H1 (cell line): ENCODE data around the gene EFCAB6. TPM values are rescaled to one million over a fixed set of nuclear protein-coding genes. Genes with fewer than 3 reads are reported as not detected.

Experiments used
- CTCF ChIA-PET: fragments of 300-600 bp; sonication (Branson Sonifier 250); formaldehyde crosslinking; loops from one replicate; lab custom pipeline; 2021; ENCODE audit not compliant: partially characterized antibody; lab: Charles Lee
- POLR2A ChIA-PET: fragments of 300-600 bp; sonication (Branson Sonifier 250); formaldehyde crosslinking; loops from one replicate; lab custom pipeline; 2021; ENCODE audit warnings: inconsistent platforms; ENCODE audit not compliant: partially characterized antibody; lab: Charles Lee
- DNase-seq, 2 experiments: peaks; one replicate each; pipeline versions ENCODE4 v3.0.0 to v3.0.0-alpha.2; 2010 to 2022; ENCODE audit warnings: low spot score in 2 of 2, low read depth in 1 of 2, mixed read lengths in 1 of 2
- FAIRE-seq: peaks from 2 replicates; lab custom pipeline; 2011; peaks lifted over from hg19 to GRCh38; lab: Jason Lieb, UNC
- H2AFZ ChIP-seq: 2 replicates; pipeline ENCODE4 v1.8.1; 2012; ENCODE audit warnings: low read length, inconsistent platforms
- H2AK5ac ChIP-seq: 2 replicates; pipeline ENCODE4 v1.6.1; 2013; ENCODE audit warnings: low read depth, low read length
- H2BK120ac ChIP-seq: replicated peaks from 2 replicates; pipeline ENCODE3; 2013; ENCODE audit warnings: low read depth, low read length, inconsistent platforms
- H2BK12ac ChIP-seq: 2 replicates; pipeline ENCODE4 v1.6.1; 2013; ENCODE audit warnings: low read depth, low read length
- H2BK15ac ChIP-seq: 2 replicates; pipeline ENCODE4 v1.6.1; 2013; ENCODE audit warnings: low read length
- H2BK20ac ChIP-seq: 2 replicates; pipeline ENCODE4 v1.6.1; 2013; ENCODE audit warnings: low read length
- H2BK5ac ChIP-seq: 2 replicates; pipeline ENCODE4 v1.6.1; 2013; ENCODE audit warnings: low read depth, low read length
- H3K14ac ChIP-seq: 2 replicates; pipeline ENCODE4 v1.6.1; 2013; ENCODE audit warnings: inconsistent platforms; ENCODE audit not compliant: insufficient read length
- H3K18ac ChIP-seq: 2 replicates; pipeline ENCODE4 v1.6.1; 2013; ENCODE audit warnings: low read length; ENCODE audit errors: extremely low read depth
- H3K23ac ChIP-seq: 2 replicates; pipeline ENCODE4 v1.6.1; 2013; ENCODE audit warnings: inconsistent platforms; ENCODE audit not compliant: insufficient read length
- H3K23me2 ChIP-seq: 2 replicates; pipeline ENCODE4 v1.6.1; 2013; ENCODE audit warnings: low read depth, low read length
- H3K27ac ChIP-seq: 2 replicates; pipeline ENCODE4 v1.6.1; 2011; ENCODE audit warnings: low read depth, low read length, inconsistent platforms
- H3K27me3 ChIP-seq, 4 experiments: replicated peaks in 1 of 4; 1 replicate in 1 of 4; 2 replicates in 3 of 4; pipeline versions ENCODE4 v1.6.1 to v1.8.1; 2011 to 2013; ENCODE audit warnings: low read length in 3 of 4, mild to moderate bottlenecking in 3 of 4, inconsistent platforms in 2 of 4, mixed read lengths in 2 of 4, moderate library complexity in 1 of 4; ENCODE audit not compliant: control insufficient read depth in 3 of 4, insufficient read depth in 3 of 4; ENCODE audit errors: extremely low read depth in 1 of 4
- H3K36me3 ChIP-seq, 4 experiments: 2 replicates each; pipeline versions ENCODE4 v1.6.1 to v1.8.1; 2011 to 2013; ENCODE audit warnings: mild to moderate bottlenecking in 4 of 4, low read length in 3 of 4, moderate library complexity in 2 of 4, control low read depth in 1 of 4, inconsistent platforms in 1 of 4; ENCODE audit not compliant: insufficient read depth in 4 of 4, control insufficient read depth in 2 of 4
- H3K4ac ChIP-seq: replicated peaks from 2 replicates; pipeline ENCODE3; 2013; ENCODE audit warnings: low read length, low read depth, mixed read lengths, inconsistent platforms; ENCODE audit not compliant: insufficient read length
- H3K4me1 ChIP-seq, 4 experiments: replicated peaks in 1 of 4; 1 replicate in 1 of 4; 2 replicates in 3 of 4; pipeline versions ENCODE4 v1.6.1 to v1.8.1; 2011 to 2013; ENCODE audit warnings: low read length in 3 of 4, inconsistent platforms in 2 of 4, mixed read lengths in 1 of 4; ENCODE audit not compliant: insufficient read depth in 4 of 4, control insufficient read depth in 3 of 4
- H3K4me2 ChIP-seq, 2 experiments: 2 replicates each; pipeline versions ENCODE4 v1.6.1 to v1.8.1; 2011 to 2013; ENCODE audit warnings: low read depth in 2 of 2, low read length in 2 of 2, control low read depth in 1 of 2, inconsistent platforms in 1 of 2, mild to moderate bottlenecking in 1 of 2; ENCODE audit not compliant: insufficient read depth in 1 of 2
- H3K4me3 ChIP-seq, 4 experiments: fragments of 200-600, 300-600 bp in 1 of 4; sonication (generic), shearing (Covaris generic), sonication (Bioruptor Twin) in 1 of 4; 2 replicates each; pipeline versions ENCODE4 v1.5.1 to v1.8.1; 2011 to 2016; ENCODE audit warnings: low read length in 4 of 4, low read depth in 3 of 4, control low read depth in 2 of 4, inconsistent platforms in 2 of 4, mild to moderate bottlenecking in 2 of 4, mixed read lengths in 1 of 4, moderate library complexity in 1 of 4; ENCODE audit not compliant: insufficient read depth in 2 of 4; ENCODE audit errors: extremely low read depth in 1 of 4
- H3K56ac ChIP-seq: replicated peaks from 2 replicates; pipeline ENCODE3; 2013; ENCODE audit warnings: low read depth, mild to moderate bottlenecking, mixed read lengths, low read length, inconsistent platforms; ENCODE audit not compliant: insufficient read length
- H3K79me1 ChIP-seq: 2 replicates; pipeline ENCODE4 v1.6.1; 2013; ENCODE audit warnings: low read depth, low read length, control low read depth
- H3K79me2 ChIP-seq, 2 experiments: 2 replicates each; pipeline versions ENCODE4 v1.6.1 to v1.8.1; 2012 to 2013; ENCODE audit warnings: low read length in 2 of 2, mild to moderate bottlenecking in 2 of 2, inconsistent platforms in 1 of 2; ENCODE audit not compliant: insufficient read depth in 2 of 2, control insufficient read depth in 1 of 2
- H3K9ac ChIP-seq, 4 experiments: replicated peaks in 1 of 4; 1 replicate in 1 of 4; 2 replicates in 3 of 4; pipeline versions ENCODE4 v1.6.1 to v1.8.1; 2011 to 2013; ENCODE audit warnings: low read depth in 3 of 4, low read length in 3 of 4, control low read depth in 2 of 4, mild to moderate bottlenecking in 2 of 4, moderate library complexity in 2 of 4, inconsistent platforms in 1 of 4; ENCODE audit errors: extremely low read depth in 1 of 4
- H3K9me3 ChIP-seq, 2 experiments: 2 replicates each; pipeline versions ENCODE4 v1.6.1 to v1.8.1; 2012 to 2013; ENCODE audit warnings: mild to moderate bottlenecking in 2 of 2, moderate library complexity in 2 of 2, control low read depth in 1 of 2, inconsistent platforms in 1 of 2, low read depth in 1 of 2, low read length in 1 of 2, mixed read lengths in 1 of 2; ENCODE audit not compliant: insufficient read depth in 2 of 2
- H4K20me1 ChIP-seq, 2 experiments: replicated peaks in 1 of 2; 2 replicates each; pipeline versions ENCODE3 to v1.8.1; 2011 to 2013; ENCODE audit warnings: inconsistent platforms in 2 of 2, low read length in 2 of 2, mild to moderate bottlenecking in 1 of 2; ENCODE audit not compliant: insufficient read depth in 2 of 2, control insufficient read depth in 1 of 2
- H4K5ac ChIP-seq: 2 replicates; pipeline ENCODE4 v1.6.1; 2013; ENCODE audit warnings: low read length, low read depth, mixed read lengths, inconsistent platforms; ENCODE audit not compliant: insufficient read length
- H4K8ac ChIP-seq: 2 replicates; pipeline ENCODE4 v1.8.0; 2013; ENCODE audit warnings: mild to moderate bottlenecking, moderate library complexity, low read length, inconsistent platforms; ENCODE audit not compliant: insufficient read depth; ENCODE audit errors: extremely low read depth
- H4K91ac ChIP-seq: replicated peaks from 2 replicates; pipeline ENCODE3; 2013; ENCODE audit warnings: low read length, mixed read lengths, inconsistent platforms; ENCODE audit not compliant: insufficient read length
- CHD1 ChIP-seq: IDR thresholded peaks from 2 replicates; pipeline ENCODE4 v1.6.1; 2012; ENCODE audit warnings: low read depth, low read length, improper control_type of control experiment
- FOSL1 ChIP-seq: IDR thresholded peaks from 2 replicates; pipeline ENCODE4 v1.6.1; 2011; ENCODE audit warnings: mild to moderate bottlenecking, low read depth, low read length, moderate library complexity; ENCODE audit not compliant: insufficient read depth
- HDAC2 ChIP-seq, 2 experiments: fragments of 300-600 bp in 1 of 2; sonication (generic) in 1 of 2; IDR thresholded peaks; 2 replicates each; pipeline ENCODE4 v1.6.1; 2011 to 2012; ENCODE audit warnings: low read depth in 2 of 2, low read length in 2 of 2, mild to moderate bottlenecking in 2 of 2, moderate library complexity in 2 of 2, borderline replicate concordance in 1 of 2, inconsistent platforms in 1 of 2
- NRF1 ChIP-seq: IDR thresholded peaks from 2 replicates; pipeline ENCODE4 v1.6.1; 2011; ENCODE audit warnings: mild to moderate bottlenecking, low read depth, low read length, improper control_type of control experiment
- SAP30 ChIP-seq: fragments of 300-600 bp; sonication (generic); IDR thresholded peaks from 2 replicates; pipeline ENCODE4 v1.7.1; 2012; ENCODE audit warnings: low read length, moderate library complexity, mild to moderate bottlenecking, inconsistent platforms; ENCODE audit not compliant: insufficient read depth, insufficient replicate concordance
- SIX5 ChIP-seq: IDR thresholded peaks from 2 replicates; pipeline ENCODE4 v1.6.1; 2011; ENCODE audit warnings: mild to moderate bottlenecking, low read depth, low read length
- SP1 ChIP-seq: IDR thresholded peaks from 2 replicates; pipeline ENCODE4 v1.6.1; 2011; ENCODE audit warnings: low read depth, low read length
- TAF1 ChIP-seq: IDR thresholded peaks from 2 replicates; pipeline ENCODE4 v1.6.1; 2011; ENCODE audit warnings: mild to moderate bottlenecking, low read depth, low read length
- TCF12 ChIP-seq: IDR thresholded peaks from 2 replicates; pipeline ENCODE4 v1.6.1; 2011; ENCODE audit warnings: low read depth, mild to moderate bottlenecking, low read length
- TEAD4 ChIP-seq: IDR thresholded peaks from 2 replicates; pipeline ENCODE4 v1.6.1; 2012; ENCODE audit warnings: low read depth, low read length, inconsistent platforms, mixed read lengths
- polyA plus RNA-seq, 7 experiments: library from polyadenylated mRNA; depleted of rRNA in 3 of 7; stranded (reverse) in 5 of 7; unstranded in 2 of 7; fragments of >200 nt in 5 of 7; fragments of 200-250 nt in 2 of 7; gene quantifications; 1 replicate in 5 of 7; 2 replicates in 1 of 7; 4 replicates in 1 of 7; pipeline versions ENCODE4 v1.2.1 to v1.2.3, GENCODE V29; 2011 to 2013; ENCODE audit warnings: missing spikeins in 2 of 7, mixed read lengths in 2 of 7
- total RNA-seq: library from RNA; stranded (reverse); fragmentation: NEBNext Ultra II Directional; extraction: Animal tissue kit (Norgen Biotek cat#: 25700); gene quantifications from 2 replicates; pipeline ENCODE4 v1.2.1, GENCODE V29; 2021
- TF ChIP-seq, protein P1 (sequence below), 3 experiments: IDR thresholded peaks; 1 replicate in 2 of 3; 2 replicates in 1 of 3; pipeline versions ENCODE4 v1.5.1 to v1.6.1; 2011; ENCODE audit warnings: low read length in 3 of 3, mild to moderate bottlenecking in 3 of 3, inconsistent platforms in 2 of 3, low read depth in 1 of 3, moderate library complexity in 1 of 3; ENCODE audit not compliant: insufficient read depth in 1 of 3; ENCODE audit errors: control extremely low read depth in 1 of 3
- TF ChIP-seq, protein P2 (sequence below): IDR thresholded peaks from 2 replicates; pipeline ENCODE4 v1.6.1; 2011; ENCODE audit warnings: low read depth, mild to moderate bottlenecking, low read length; ENCODE audit not compliant: insufficient read depth

EFCAB6 gene
- total and polyA plus RNA-seq, 2 of the 8 experiments (the other 6 are each of a cell fraction or from before 2014, with no cell fraction given), result 0.32 to 1.7 TPM

DNA sequence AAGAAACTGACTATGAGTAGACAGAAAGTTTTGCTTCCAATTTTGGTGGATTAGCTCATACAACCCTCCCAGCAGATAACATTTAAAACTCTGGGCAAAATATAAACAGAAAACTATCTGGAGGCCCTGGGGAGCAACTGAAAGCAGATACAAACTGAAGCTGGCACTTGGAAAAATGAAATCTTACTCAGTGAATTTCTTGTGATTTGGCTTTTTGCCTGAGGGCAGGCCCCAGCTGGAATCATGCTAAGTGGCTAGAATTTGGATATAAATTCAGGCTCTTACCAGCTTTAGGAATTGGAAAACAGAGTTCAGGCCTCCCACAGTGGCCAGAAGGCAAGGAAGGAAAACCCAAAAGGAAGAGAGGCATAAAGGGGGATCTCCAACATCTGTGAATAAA lies 85.8 kb downstream of the EFCAB6 start:
- H2BK5ac ChIP-seq, result no peak overlapping the region
- H2BK20ac ChIP-seq, result no peak overlapping the region
- H3K9ac ChIP-seq, result no peak overlapping the region
- H3K4me2 ChIP-seq, result no peak overlapping the region
- peaks cover 0 to 3% (median 1%) of the 10 kb centered on the region in 4 experiments; a peak in 4 of 7 replicates for H3K4me1 ChIP-seq
- no peak overlapping the region for H2BK12ac ChIP-seq
- no peaks in the 10 kb centered on the region for H3K79me1 ChIP-seq
- H3K79me2 ChIP-seq, result no peaks in the 10 kb centered on the region
- no peaks in the 10 kb centered on the region for H3K23me2 ChIP-seq
- H3K27me3 ChIP-seq, result no peaks in the 10 kb centered on the region
- no peak overlapping the region for H3K4ac ChIP-seq
- H2AK5ac ChIP-seq, result no peak overlapping the region
- no peak overlapping the region for H2AFZ ChIP-seq
- H2BK120ac ChIP-seq, result no peak overlapping the region
- H3K23ac ChIP-seq, result no peak overlapping the region
- H3K56ac ChIP-seq, result no peak overlapping the region
- POLR2A ChIA-PET, result no interaction called here
- no peak overlapping the region for H3K4me3 ChIP-seq
- FAIRE-seq (no peak), DNase-seq (no peak)
- CTCF ChIA-PET, result interaction anchor here (0.6 kb wide), 2 partner anchors 24 to 43 kb away, joined by 3 to 4 read pairs; no protein-coding TSS in a partner anchor
- no peaks in the 10 kb centered on the region for H4K20me1 ChIP-seq
- H4K91ac ChIP-seq, result no peak overlapping the region
- H4K5ac ChIP-seq, result no peak overlapping the region
- no peak overlapping the region for H3K27ac ChIP-seq
- no peak overlapping the region for H2BK15ac ChIP-seq
- no peak overlapping the region for H3K18ac ChIP-seq
- no peak overlapping the region for H4K8ac ChIP-seq
- no peaks in the 10 kb centered on the region for H3K9me3 ChIP-seq
- H3K36me3 ChIP-seq, result no peaks in the 10 kb centered on the region
- H3K14ac ChIP-seq, result no peak overlapping the region
- TF ChIP-seq TCF12 (no peak), CHD1 (no peak), TEAD4 (no peak), FOSL1 (no peak), SAP30 (no peak), TAF1 (no peak), HDAC2 (IDR thresholded peaks at IDR 0.05; ENCODE audit: borderline replicate concordance in 1 of 2, low read depth in 2 of 2, low read length in 2 of 2) (no peak), SP1 (no peak), NRF1 (no peak), SIX5 (no peak)
- TF ChIP-seq, protein P1, sequence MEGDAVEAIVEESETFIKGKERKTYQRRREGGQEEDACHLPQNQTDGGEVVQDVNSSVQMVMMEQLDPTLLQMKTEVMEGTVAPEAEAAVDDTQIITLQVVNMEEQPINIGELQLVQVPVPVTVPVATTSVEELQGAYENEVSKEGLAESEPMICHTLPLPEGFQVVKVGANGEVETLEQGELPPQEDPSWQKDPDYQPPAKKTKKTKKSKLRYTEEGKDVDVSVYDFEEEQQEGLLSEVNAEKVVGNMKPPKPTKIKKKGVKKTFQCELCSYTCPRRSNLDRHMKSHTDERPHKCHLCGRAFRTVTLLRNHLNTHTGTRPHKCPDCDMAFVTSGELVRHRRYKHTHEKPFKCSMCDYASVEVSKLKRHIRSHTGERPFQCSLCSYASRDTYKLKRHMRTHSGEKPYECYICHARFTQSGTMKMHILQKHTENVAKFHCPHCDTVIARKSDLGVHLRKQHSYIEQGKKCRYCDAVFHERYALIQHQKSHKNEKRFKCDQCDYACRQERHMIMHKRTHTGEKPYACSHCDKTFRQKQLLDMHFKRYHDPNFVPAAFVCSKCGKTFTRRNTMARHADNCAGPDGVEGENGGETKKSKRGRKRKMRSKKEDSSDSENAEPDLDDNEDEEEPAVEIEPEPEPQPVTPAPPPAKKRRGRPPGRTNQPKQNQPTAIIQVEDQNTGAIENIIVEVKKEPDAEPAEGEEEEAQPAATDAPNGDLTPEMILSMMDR (IDR thresholded peaks at IDR 0.05; ENCODE audit: control extremely low read depth in 1 of 3, insufficient read depth in 1 of 3, low read depth in 1 of 3, low read length in 3 of 3), result no peak
- TF ChIP-seq, protein P2, sequence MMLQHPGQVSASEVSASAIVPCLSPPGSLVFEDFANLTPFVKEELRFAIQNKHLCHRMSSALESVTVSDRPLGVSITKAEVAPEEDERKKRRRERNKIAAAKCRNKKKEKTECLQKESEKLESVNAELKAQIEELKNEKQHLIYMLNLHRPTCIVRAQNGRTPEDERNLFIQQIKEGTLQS, result no peak
